HG03135 (cell line): Measurements from ENCODE around the gene GNAS.

ENCODE experiments used
- ATAC-seq: cut with Tn5 transposase; IDR thresholded peaks from one replicate; pipeline ENCODE4 v1.9.1; 2021; ENCODE audit warnings: mild to moderate bottlenecking, moderate library complexity; ENCODE audit not compliant: unreplicated experiment

The GNAS gene

GRCh38 chr20:58851969-58852458 lies 502 bp upstream of the GNAS start:
- ATAC-seq, result no peak

- ATAC-seq, result no peak
These were observed 950 bp downstream of the GNAS start for GRCh38 chr20:58853466-58853865.

- no peak for ATAC-seq
These were observed 1.6 kb downstream of the GNAS start for GRCh38 chr20:58853976-58854637.

GRCh38 chr20:58854638-58855471 lies 2.3 kb downstream of the GNAS start:
- ATAC-seq, result no peak

GRCh38 chr20:58855506-58856389 lies 3.2 kb downstream of the GNAS start:
- ATAC-seq, result no peak

GRCh38 chr20:58863044-58863790 lies 10.7 kb downstream of the GNAS start:
- ATAC-seq, result no peak

GRCh38 chr20:58864346-58864745 lies 11.8 kb downstream of the GNAS start:
- ATAC-seq, result no peak

GRCh38 chr20:58865843-58866242 lies 13.3 kb downstream of the GNAS start:
- ATAC-seq, result no peak

- no peak for ATAC-seq
These were observed 14.7 kb downstream of the GNAS start for GRCh38 chr20:58867211-58867610.

- ATAC-seq, result no peak
These were observed 16.3 kb downstream of the GNAS start for GRCh38 chr20:58868795-58869194.

GRCh38 chr20:58869662-58870227 lies 17.2 kb downstream of the GNAS start:
- ATAC-seq, result no peak

- no peak for ATAC-seq
These were observed 17.9 kb downstream of the GNAS start for GRCh38 chr20:58870293-58871014.

GRCh38 chr20:58871533-58872102 lies 19.1 kb downstream of the GNAS start:
- ATAC-seq, result no peak

- no peak for ATAC-seq
These were observed 22.0 kb downstream of the GNAS start for GRCh38 chr20:58874469-58874868.

- ATAC-seq, result no peak
These were observed 22.6 kb downstream of the GNAS start for GRCh38 chr20:58875111-58875510.

GRCh38 chr20:58875541-58876134 lies 23.1 kb downstream of the GNAS start:
- no peak for ATAC-seq

- ATAC-seq, result no peak
These were observed 23.9 kb downstream of the GNAS start for GRCh38 chr20:58876437-58876836.

- ATAC-seq, result no peak
These were observed 24.8 kb downstream of the GNAS start for GRCh38 chr20:58877050-58877975.
